ENCODE results near the gene NELFCD. TPM values are rescaled to one million over a fixed set of nuclear protein-coding genes. Genes with fewer than 3 reads are reported as not detected.
A peak's percentile ranks its signal among the peaks of the same experiment; 100 is the strongest.
"Not testable (repeated sequence)": the region's sequence is repeated elsewhere in the genome, so short reads cannot be mapped to it uniquely, and the experiment has no call there.

NELFCD gene
- total RNA-seq, 1 experiment from 2014 or later, result 88.2 TPM

DNA sequence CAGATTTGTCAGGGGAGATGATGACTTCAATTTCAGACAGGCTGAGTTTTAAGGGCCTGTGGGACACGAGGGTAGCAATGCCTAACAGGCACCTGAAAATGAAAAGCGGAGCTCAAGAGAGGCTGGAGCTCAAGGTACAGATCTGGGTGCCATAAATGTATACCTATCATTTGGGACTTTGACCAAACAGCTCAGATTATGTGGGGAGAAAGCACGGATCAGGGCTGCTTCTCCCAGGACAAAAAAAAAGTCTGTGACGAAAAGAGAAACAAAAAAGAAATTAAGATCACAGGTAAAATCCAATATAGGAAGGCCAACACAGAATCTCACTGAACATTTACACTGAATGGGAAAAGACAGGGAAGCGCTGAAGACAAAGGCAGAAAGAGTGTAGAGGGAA is 59.6 kb downstream of the NELFCD start:
- peaks cover 70% of the 10 kb centered on the region for H3K79me2 ChIP-seq (ENCODE audit: insufficient read depth, low read length)
- no peak overlapping the region; a peak in 1 of 4 replicates for H3K4me3 ChIP-seq (replicated peaks in 1 of 2; ENCODE audit: low read depth in 1 of 2, low read length in 2 of 2)
- no peak for TF ChIP-seq JUND (IDR thresholded peaks at IDR 0.05)
- TF ChIP-seq POLR2AphosphoS5 (IDR thresholded peaks at IDR 0.05; ENCODE audit: low read depth, low read length), result no peak
- TF ChIP-seq EGR1 (IDR thresholded peaks at IDR 0.05; ENCODE audit: low read depth), result no peak
- TF ChIP-seq SRF (IDR thresholded peaks at IDR 0.05; ENCODE audit: low read depth), result no peak
- no peak for TF ChIP-seq RAD21 (IDR thresholded peaks at IDR 0.05; ENCODE audit: low read depth)
- TF ChIP-seq SIN3A (IDR thresholded peaks at IDR 0.05; ENCODE audit: low read depth), result no peak
- no peak for TF ChIP-seq CEBPB (IDR thresholded peaks at IDR 0.05; ENCODE audit: low read depth)
- no peak for DNase-seq (ENCODE audit: low read depth, low spot score)
- CTCF ChIA-PET, result no interaction called here
- no peaks in the 10 kb centered on the region for H3K27me3 ChIP-seq (ENCODE audit: insufficient read depth, low read length)
- peaks cover 15 to 24% of the 10 kb centered on the region in 2 experiments for H3K4me1 ChIP-seq (ENCODE audit: control insufficient read depth in 1 of 2, insufficient read depth in 2 of 2, low read length in 2 of 2)
- BruUV-seq (replicated peaks), result no TSS peak
- no peak overlapping the region for H3K27ac ChIP-seq (ENCODE audit: low read depth, low read length)
- H3K36me3 ChIP-seq (ENCODE audit: control insufficient read depth in 1 of 2, insufficient read depth in 2 of 2, low read length in 2 of 2), result peaks cover 25 to 40% of the 10 kb centered on the region in 2 experiments
- ATAC-seq, result no peak
- 0 out of 2 replicates have a peak overlapping the region, but pooled peaks have one; percentile 84 for H3K9ac ChIP-seq (ENCODE audit: low read length)
- intact Hi-C loops (cut with micrococcal nuclease), result no loop called here
- POLR2A ChIA-PET, result interaction anchor here (3.0 kb wide), 1 partner anchor 9 kb away, joined by 13 read pairs; the partner anchor contains the start of gene ATP5F1E
- H3K4me2 ChIP-seq (ENCODE audit: low read length), result peak overlapping the region; percentile 94; the same call in 1 of the 2 replicates
- no peaks in the 10 kb centered on the region for H4K20me1 ChIP-seq (ENCODE audit: insufficient read depth)
- H3K9me2 ChIP-seq (ENCODE audit: insufficient read depth), result no peaks in the 10 kb centered on the region
- H3K9me3 ChIP-seq (ENCODE audit: control insufficient read depth in 1 of 2, insufficient read depth in 1 of 2, low read depth in 1 of 2, low read length in 2 of 2), result no peaks in the 10 kb centered on the region
- RAD21 ChIA-PET (ENCODE audit: low non-redundant PET in 1 of 2, low total read pairs in 2 of 2, uncharacterized antibody in 2 of 2, unreplicated experiment in 2 of 2), result no interaction called here
- H2AFZ ChIP-seq (ENCODE audit: low read depth, low read length, poor library complexity, severe bottlenecking), result no peak overlapping the region

DNA sequence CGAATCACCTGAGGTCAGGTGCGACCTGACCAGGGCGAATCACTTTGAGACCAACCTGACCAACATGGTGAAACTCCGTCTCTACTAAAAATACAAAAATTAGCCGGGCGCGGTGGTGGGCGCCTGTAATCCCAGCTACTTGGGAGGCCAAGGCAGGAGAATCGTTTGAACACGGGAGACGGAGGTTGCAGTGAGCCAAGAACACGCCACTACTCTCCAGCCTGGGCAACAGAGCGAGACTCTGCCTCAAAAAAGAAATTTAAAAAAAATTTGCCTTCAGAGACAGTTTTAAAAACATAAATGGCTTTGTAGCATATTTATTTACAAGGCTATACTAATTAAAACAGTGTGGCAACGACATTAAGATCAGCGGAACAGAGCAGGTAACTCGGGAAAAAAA is 60.4 kb downstream of the NELFCD start:
- H3K9me2 ChIP-seq (ENCODE audit: insufficient read depth); H3K27me3 ChIP-seq (ENCODE audit: insufficient read depth, low read length); H4K20me1 ChIP-seq (ENCODE audit: insufficient read depth); H3K9me3 ChIP-seq (ENCODE audit: control insufficient read depth in 1 of 2, insufficient read depth in 1 of 2, low read depth in 1 of 2, low read length in 2 of 2); CTCF ChIA-PET; H2AFZ ChIP-seq (ENCODE audit: low read depth, low read length, poor library complexity, severe bottlenecking); intact Hi-C loops (cut with micrococcal nuclease); ATAC-seq; DNase-seq (ENCODE audit: low read depth, low spot score); RAD21 ChIA-PET (ENCODE audit: low non-redundant PET in 1 of 2, low total read pairs in 2 of 2, uncharacterized antibody in 2 of 2, unreplicated experiment in 2 of 2): not testable (repeated sequence)
- peaks cover 61% of the 10 kb centered on the region for H3K79me2 ChIP-seq (ENCODE audit: insufficient read depth, low read length)
- H3K4me3 ChIP-seq (replicated peaks in 1 of 2; ENCODE audit: low read depth in 1 of 2, low read length in 2 of 2), result peak overlapping the region; percentile 82 to 84
- H3K4me1 ChIP-seq (ENCODE audit: control insufficient read depth in 1 of 2, insufficient read depth in 2 of 2, low read length in 2 of 2), result peaks cover 15 to 24% of the 10 kb centered on the region in 2 experiments
- TSS peak; percentile 31 for BruUV-seq (replicated peaks)
- H3K27ac ChIP-seq (ENCODE audit: low read depth, low read length), result peak overlapping the region; percentile 83; the same call in 1 of the 2 replicates
- POLR2A ChIA-PET, result interaction anchor here (3.0 kb wide), 1 partner anchor 10 kb away, joined by 13 read pairs; the partner anchor contains the start of gene ATP5F1E
- H3K9ac ChIP-seq (ENCODE audit: low read length), result peak overlapping the region; percentile 84
- peak overlapping the region; percentile 94 for H3K4me2 ChIP-seq (ENCODE audit: low read length)
- H3K36me3 ChIP-seq (ENCODE audit: control insufficient read depth in 1 of 2, insufficient read depth in 2 of 2, low read length in 2 of 2), result peaks cover 17 to 31% of the 10 kb centered on the region in 2 experiments
